ENCODE results near the gene DISP2. TPM values are rescaled to one million over a fixed set of nuclear protein-coding genes. Genes with fewer than 3 reads are reported as not detected.
A peak's percentile ranks its signal among the peaks of the same experiment; 100 is the strongest.

The DISP2 gene
- total RNA-seq, 1 donor from 2014 or later = 3.7 TPM

DNA sequence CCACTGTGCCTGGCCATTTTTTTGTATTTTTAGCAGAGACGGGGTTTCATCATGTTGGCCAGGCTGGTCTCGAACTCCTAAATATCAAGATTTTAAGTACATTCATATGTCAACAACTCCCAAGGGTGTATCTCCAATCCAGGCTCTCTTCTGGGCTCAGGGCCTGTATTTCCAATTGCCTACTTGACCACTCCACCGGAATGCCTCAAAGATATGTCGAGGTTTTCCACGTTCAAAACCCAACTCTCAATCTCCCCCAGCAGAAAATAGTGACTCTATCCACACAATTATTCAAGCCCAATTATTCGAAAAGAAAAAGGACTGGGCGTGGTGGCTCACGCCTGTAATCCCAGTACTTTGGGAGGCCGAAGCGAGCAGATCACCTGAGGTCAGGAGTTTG lies 22.6 kb downstream of the DISP2 start:
- no peak overlapping the region for H3K9ac ChIP-seq (ENCODE audit: low read length)

DNA sequence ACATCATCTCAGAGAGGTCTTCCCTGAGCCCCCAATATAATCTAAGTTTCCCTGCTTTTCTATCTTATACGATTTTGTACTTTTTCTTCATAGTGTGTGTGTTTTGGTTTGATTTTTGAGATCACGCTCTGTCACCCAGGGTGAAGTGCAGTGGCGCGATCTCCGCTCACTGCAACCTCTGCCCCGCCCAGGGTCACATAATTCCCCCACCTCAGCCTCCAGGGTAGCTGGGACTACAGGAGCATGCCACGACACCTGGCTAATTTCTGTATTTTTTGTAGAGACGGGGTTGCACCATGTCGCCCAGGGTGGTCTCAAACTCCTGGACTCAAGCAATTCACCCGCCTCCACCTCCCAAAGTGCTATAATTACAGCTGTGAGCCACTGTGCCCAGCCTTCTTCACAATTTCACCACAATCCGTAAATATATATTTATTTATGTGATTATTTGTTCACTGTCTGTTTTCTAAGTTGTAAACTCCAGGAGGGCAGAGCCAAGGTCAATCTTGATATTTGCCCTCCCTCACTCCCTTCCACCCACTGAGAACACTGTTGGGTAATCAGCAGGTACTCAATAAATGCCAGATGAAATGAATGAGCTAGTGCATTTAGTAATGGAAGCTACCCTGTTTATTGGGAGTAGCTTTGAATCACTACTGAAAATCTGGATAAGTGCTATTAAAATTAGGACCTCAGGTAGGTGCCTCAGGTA lies 24.0 kb downstream of the DISP2 start:
- Histone ChIP-seq H4K20me1 (ENCODE audit: insufficient read depth, low read length) (no peaks in the 10 kb centered on the region), H3K36me3 (ENCODE audit: insufficient read depth, low read length) (peaks cover 11% of the 10 kb centered on the region), H3K4me3 (ENCODE audit: insufficient read depth, low read depth, low read length) (no peak overlapping the region), H3K27me3 (ENCODE audit: insufficient read depth, low read length) (no peaks in the 10 kb centered on the region), H3K27ac (ENCODE audit: low read depth, low read length) (no peak overlapping the region), H3K4me2 (ENCODE audit: low read length) (peak overlapping the region; percentile 86), H2AFZ (ENCODE audit: low read depth, low read length) (peak overlapping the region; percentile 98), H3K79me2 (ENCODE audit: insufficient read depth, low read length) (peaks cover 35% of the 10 kb centered on the region), H3K9ac (ENCODE audit: low read length) (no peak overlapping the region), H3K9me3 (ENCODE audit: insufficient read depth, low read depth, low read length) (no peaks in the 10 kb centered on the region), H3K4me1 (ENCODE audit: insufficient read depth, low read length) (peaks cover 6% of the 10 kb centered on the region)
- FAIRE-seq (no peak), DNase-seq (ENCODE audit: low read depth) (no peak)
- no peaks in the 10 kb centered on the region for H3K27me3 Mint-ChIP-seq (ENCODE audit: low read depth, unreplicated experiment)
- peaks cover 13% of the 10 kb centered on the region for H3K36me3 Mint-ChIP-seq (ENCODE audit: low read depth, unreplicated experiment)
- TF ChIP-seq, protein P1, sequence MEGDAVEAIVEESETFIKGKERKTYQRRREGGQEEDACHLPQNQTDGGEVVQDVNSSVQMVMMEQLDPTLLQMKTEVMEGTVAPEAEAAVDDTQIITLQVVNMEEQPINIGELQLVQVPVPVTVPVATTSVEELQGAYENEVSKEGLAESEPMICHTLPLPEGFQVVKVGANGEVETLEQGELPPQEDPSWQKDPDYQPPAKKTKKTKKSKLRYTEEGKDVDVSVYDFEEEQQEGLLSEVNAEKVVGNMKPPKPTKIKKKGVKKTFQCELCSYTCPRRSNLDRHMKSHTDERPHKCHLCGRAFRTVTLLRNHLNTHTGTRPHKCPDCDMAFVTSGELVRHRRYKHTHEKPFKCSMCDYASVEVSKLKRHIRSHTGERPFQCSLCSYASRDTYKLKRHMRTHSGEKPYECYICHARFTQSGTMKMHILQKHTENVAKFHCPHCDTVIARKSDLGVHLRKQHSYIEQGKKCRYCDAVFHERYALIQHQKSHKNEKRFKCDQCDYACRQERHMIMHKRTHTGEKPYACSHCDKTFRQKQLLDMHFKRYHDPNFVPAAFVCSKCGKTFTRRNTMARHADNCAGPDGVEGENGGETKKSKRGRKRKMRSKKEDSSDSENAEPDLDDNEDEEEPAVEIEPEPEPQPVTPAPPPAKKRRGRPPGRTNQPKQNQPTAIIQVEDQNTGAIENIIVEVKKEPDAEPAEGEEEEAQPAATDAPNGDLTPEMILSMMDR (IDR thresholded peaks at IDR 0.05; ENCODE audit: insufficient read depth, low read depth, low read length) = no peak
- TF ChIP-seq EZH2 (IDR thresholded peaks at IDR 0.05; ENCODE audit: insufficient read depth, low read length) = no peak
- peaks cover 12% of the 10 kb centered on the region for H3K4me1 Mint-ChIP-seq (ENCODE audit: low read depth, unreplicated experiment)
- H3K27ac Mint-ChIP-seq (ENCODE audit: unreplicated experiment) = no peak overlapping the region
- peak overlapping the region; percentile 94 for H3K4me3 Mint-ChIP-seq (ENCODE audit: unreplicated experiment)
- no peaks in the 10 kb centered on the region for H3K9me3 Mint-ChIP-seq (ENCODE audit: unreplicated experiment)

More for the DNA sequence above, 22.6 kb downstream of the DISP2 start:
- peaks cover 2% of the 10 kb centered on the region for H3K36me3 ChIP-seq (ENCODE audit: insufficient read depth, low read length)
- no peak overlapping the region for H2AFZ ChIP-seq (ENCODE audit: low read depth, low read length)
- no peak overlapping the region for H3K4me3 ChIP-seq (ENCODE audit: insufficient read depth, low read depth, low read length)
- FAIRE-seq = no peak
- Mint-ChIP-seq H3K27ac (ENCODE audit: unreplicated experiment) (no peak overlapping the region), H3K36me3 (ENCODE audit: low read depth, unreplicated experiment) (peaks cover 4% of the 10 kb centered on the region), H3K4me3 (ENCODE audit: unreplicated experiment) (no peak overlapping the region), H3K4me1 (ENCODE audit: low read depth, unreplicated experiment) (peaks cover 12% of the 10 kb centered on the region), H3K9me3 (ENCODE audit: unreplicated experiment) (no peaks in the 10 kb centered on the region), H3K27me3 (ENCODE audit: low read depth, unreplicated experiment) (no peaks in the 10 kb centered on the region)
- DNase-seq (ENCODE audit: low read depth) = no peak
- no peak overlapping the region for H3K4me2 ChIP-seq (ENCODE audit: low read length)
- peaks cover 6% of the 10 kb centered on the region for H3K4me1 ChIP-seq (ENCODE audit: insufficient read depth, low read length)
- H4K20me1 ChIP-seq (ENCODE audit: insufficient read depth, low read length) = no peaks in the 10 kb centered on the region
- H3K27ac ChIP-seq (ENCODE audit: low read depth, low read length) = no peak overlapping the region
- TF ChIP-seq EZH2 (IDR thresholded peaks at IDR 0.05; ENCODE audit: insufficient read depth, low read length) = no peak
- TF ChIP-seq, protein P1 (IDR thresholded peaks at IDR 0.05; ENCODE audit: insufficient read depth, low read depth, low read length) = no peak
- H3K27me3 ChIP-seq (ENCODE audit: insufficient read depth, low read length) = no peaks in the 10 kb centered on the region
- H3K9me3 ChIP-seq (ENCODE audit: insufficient read depth, low read depth, low read length) = no peaks in the 10 kb centered on the region
- peaks cover 28% of the 10 kb centered on the region for H3K79me2 ChIP-seq (ENCODE audit: insufficient read depth, low read length)
